Psoas muscle (tissue), 8 donors: ENCODE measurements around the gene COL18A1. TPM values are rescaled to one million over a fixed set of nuclear protein-coding genes. Genes with fewer than 3 reads are reported as not detected.

Source experiments
- ATAC-seq, 4 donors: fragments of 200-7000 bp; cut with Tn5 transposase; one replicate each; pipeline ENCODE4 v1.9.1; 2020; ENCODE audit warnings: moderate library complexity in 3 of 4, mild to moderate bottlenecking in 2 of 4
- DNase-seq, 2 donors: peaks; one replicate each; pipeline ENCODE4 v3.0.0-alpha.2; 2020
- H3K27ac ChIP-seq: fragments of 200-600 bp; one replicate; pipeline ENCODE4 v1.8.0; 2022
- H3K27me3 ChIP-seq, 3 donors: fragments of 200-600 bp in 1 of 3; one replicate each; pipeline versions ENCODE4 v1.6.1 to v1.8.0; 2013 to 2022; ENCODE audit warnings: low read length in 2 of 3, mild to moderate bottlenecking in 2 of 3, moderate library complexity in 1 of 3; ENCODE audit not compliant: insufficient read depth in 3 of 3
- H3K36me3 ChIP-seq, 2 donors: fragments of 200-600 bp in 1 of 2; one replicate each; pipeline versions ENCODE4 v1.6.1 to v1.8.0; 2013 to 2022; ENCODE audit warnings: low read depth in 1 of 2, mild to moderate bottlenecking in 1 of 2, moderate library complexity in 1 of 2; ENCODE audit not compliant: insufficient read depth in 1 of 2
- H3K4me1 ChIP-seq: fragments of 200-600 bp; one replicate; pipeline ENCODE4 v1.8.0; 2022
- H3K4me3 ChIP-seq: fragments of 200-600 bp; one replicate; pipeline ENCODE4 v1.8.0; 2022; ENCODE audit warnings: mild to moderate bottlenecking
- H3K9me3 ChIP-seq: fragments of 200-600 bp; one replicate; pipeline ENCODE4 v1.8.0; 2022
- WGBS, 3 donors: extraction: QIAGEN DNeasy Blood & Tissue Kit; methylation state at CpG; one replicate each; pipeline versions ENCODE4 v1.1.6 to v1.1.7; 2013; 5-methylcytosine and 5-hydroxymethylcytosine counted together
- intact Hi-C, 2 donors: fragments of 100-400 bp; cut with DNase I; formaldehyde crosslinking; loops; one replicate each; pipeline versions ENCODE4 v1.11.0 to v1.14.2; 2022
- polyA plus RNA-seq, 3 donors: library from polyadenylated mRNA; stranded (reverse); fragments of 200-250 nt; gene quantifications; one replicate each; pipeline ENCODE4 v1.2.3, GENCODE V29; 2013
- total RNA-seq, 4 donors: library from RNA; stranded (reverse); fragmentation: NEBNext Ultra II Directional in 2 of 4; extraction: Animal tissue kit (Norgen Biotek cat#: 25700) in 2 of 4; gene quantifications; one replicate each; pipeline versions ENCODE4 v1.2.1 to v1.2.4, GENCODE V29; 2021 to 2023
- TF ChIP-seq, protein P1 (sequence below): fragments of 200-600 bp; IDR thresholded peaks from one replicate; pipeline ENCODE4 v1.8.0; 2022; ENCODE audit warnings: antibody characterized with exemption
- donor health status: healthy with polysubstance abuse.
- donor health status: DM: no; HTN: no; CAD: no; lungs with moderate emphysema.
- donor health status: Bipolar disorder and iron deficiency.
- donor health status: healthy.
- donor health status: DM: yes; HTN: yes; CAD: no.
- donor health status: DM: no; HTN: no; CAD: no.
- donor health status: DM: no; HTN: no; CAD: no.
- donor health status: DM: yes; HTN: yes; CAD: no.

Gene COL18A1
- total and polyA plus RNA-seq, 7 donors, result 4.8 to 25.3 (median 12.1) TPM

DNA sequence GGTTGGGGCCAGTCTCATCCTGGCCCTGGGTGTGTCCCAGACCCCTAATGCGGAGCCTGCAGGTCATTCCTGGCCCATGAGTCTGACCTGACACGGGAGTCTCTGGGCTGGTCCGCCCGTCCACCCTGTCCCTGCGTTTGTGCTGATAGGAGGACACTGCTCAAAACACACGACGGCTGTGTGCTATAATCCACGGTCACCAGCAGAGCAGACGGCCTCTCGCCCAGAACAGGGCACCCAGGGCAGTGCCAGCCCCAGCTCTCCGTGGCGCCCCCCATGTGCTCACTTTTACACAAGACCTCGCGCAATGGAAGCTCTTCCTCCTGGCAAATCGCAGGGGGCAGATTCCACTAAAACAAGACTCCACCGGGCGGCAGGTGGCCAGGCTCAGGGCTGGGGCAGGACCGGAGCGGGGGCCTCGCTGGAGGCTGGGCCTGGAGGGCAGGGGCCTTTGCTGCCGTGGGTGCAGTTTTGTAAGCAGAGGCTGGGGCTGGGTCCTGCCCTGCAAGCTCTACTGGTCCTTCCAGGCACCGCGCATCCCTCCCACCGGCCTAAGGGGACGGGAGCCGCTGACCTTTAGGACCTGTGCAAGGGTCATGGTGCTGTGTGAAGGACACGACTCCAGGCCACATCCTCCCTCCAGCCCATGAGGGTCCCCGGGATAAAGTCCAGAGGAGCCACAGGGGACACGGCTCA, 147.9 kb downstream of the COL18A1 start:
- Histone ChIP-seq H3K27me3 (peaks cover 0 to 21% (median 9%) of the 10 kb centered on the region in 3 donors), H3K4me1 (peaks cover 4% of the 10 kb centered on the region), H3K27ac (no peak overlapping the region), H3K9me3 (no peaks in the 10 kb centered on the region), H3K4me3 (no peak overlapping the region), H3K36me3 (no peaks in the 10 kb centered on the region)
- TF ChIP-seq, protein P1, sequence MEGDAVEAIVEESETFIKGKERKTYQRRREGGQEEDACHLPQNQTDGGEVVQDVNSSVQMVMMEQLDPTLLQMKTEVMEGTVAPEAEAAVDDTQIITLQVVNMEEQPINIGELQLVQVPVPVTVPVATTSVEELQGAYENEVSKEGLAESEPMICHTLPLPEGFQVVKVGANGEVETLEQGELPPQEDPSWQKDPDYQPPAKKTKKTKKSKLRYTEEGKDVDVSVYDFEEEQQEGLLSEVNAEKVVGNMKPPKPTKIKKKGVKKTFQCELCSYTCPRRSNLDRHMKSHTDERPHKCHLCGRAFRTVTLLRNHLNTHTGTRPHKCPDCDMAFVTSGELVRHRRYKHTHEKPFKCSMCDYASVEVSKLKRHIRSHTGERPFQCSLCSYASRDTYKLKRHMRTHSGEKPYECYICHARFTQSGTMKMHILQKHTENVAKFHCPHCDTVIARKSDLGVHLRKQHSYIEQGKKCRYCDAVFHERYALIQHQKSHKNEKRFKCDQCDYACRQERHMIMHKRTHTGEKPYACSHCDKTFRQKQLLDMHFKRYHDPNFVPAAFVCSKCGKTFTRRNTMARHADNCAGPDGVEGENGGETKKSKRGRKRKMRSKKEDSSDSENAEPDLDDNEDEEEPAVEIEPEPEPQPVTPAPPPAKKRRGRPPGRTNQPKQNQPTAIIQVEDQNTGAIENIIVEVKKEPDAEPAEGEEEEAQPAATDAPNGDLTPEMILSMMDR, result no peak
- DNase-seq, result peak in 1 of 2 donors; percentile 29
- intact Hi-C loops, result no loop called here
- no peak for ATAC-seq
- WGBS, 3 donors, result 75 to 84% (median 79%) methylated on average over 27 to 29 of the region's 29 CpGs

DNA sequence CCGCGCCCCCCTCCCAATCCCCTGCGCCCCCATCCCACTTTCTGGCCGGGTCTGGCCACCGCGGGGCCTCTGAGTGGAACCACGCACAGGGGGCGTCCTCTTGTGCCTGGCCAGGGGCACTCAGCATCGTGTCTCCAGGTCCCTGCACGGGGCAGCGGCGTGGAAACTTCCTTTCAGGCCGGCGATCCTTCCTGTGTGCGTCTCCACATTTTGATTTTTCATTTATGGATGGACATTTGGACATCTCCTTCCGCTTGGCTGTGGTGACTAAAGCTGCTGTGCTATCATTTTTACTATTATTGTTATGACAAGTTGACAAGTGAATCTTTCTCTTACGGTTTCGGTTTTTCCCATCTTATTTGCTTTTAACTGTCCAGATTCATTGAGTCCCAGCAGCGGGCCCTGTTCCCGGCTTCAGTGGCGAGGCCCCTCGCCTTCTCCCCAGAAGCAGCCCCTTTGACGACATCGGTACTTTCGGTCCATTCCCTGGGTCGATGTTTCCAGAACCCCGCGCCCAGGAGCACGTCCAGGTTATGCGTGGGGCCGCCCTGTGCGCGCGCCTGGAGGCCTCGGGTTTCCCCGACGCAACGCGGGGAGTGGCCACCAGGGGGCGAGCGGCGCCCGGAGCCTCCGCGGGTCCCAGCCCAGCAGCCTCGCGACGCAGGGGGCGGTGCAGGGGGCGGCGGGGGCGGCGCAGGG, 149.7 kb downstream of the COL18A1 start:
- TF ChIP-seq, protein P1, result peak; percentile 78
- no peak overlapping the region for H3K27ac ChIP-seq
- no peaks in the 10 kb centered on the region for H3K9me3 ChIP-seq
- peaks cover 0 to 24% (median 9%) of the 10 kb centered on the region in 3 donors for H3K27me3 ChIP-seq
- intact Hi-C loops, result loop anchor here (1.0 to 5.0 kb wide), 3 partner anchors 266 to 368 kb away; no protein-coding TSS in a partner anchor
- DNase-seq, result peak; percentile 81 to 91
- peaks cover 4% of the 10 kb centered on the region for H3K4me1 ChIP-seq
- peak; percentile 66 to 82 (median 76) for ATAC-seq
- no peaks in the 10 kb centered on the region for H3K36me3 ChIP-seq
- H3K4me3 ChIP-seq, result peak overlapping the region; percentile 67
- WGBS, 3 donors, result 0 to 2% (median 1%) methylated on average over 44 to 51 of the region's 53 CpGs

DNA sequence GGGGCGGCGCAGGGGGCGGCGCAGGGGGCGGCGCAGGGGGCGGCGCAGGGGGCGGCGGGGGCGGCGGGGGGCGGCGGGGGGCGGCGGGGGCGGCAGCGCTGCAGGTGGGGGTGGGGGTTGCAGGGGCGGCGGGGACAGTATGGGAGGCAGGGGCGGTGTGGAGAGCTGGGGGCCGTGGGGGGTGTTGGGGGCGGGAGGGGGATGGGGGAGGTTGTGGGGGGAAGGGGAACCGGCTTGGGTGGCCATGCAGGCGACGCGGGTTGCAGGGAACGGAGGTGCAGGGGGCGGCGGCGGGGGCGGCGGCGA, 150.2 kb downstream of the COL18A1 start:
- WGBS, 3 donors, result 0% methylated on average over 5 to 17 of the region's 34 CpGs; no CpG with 5 or more reads in 1 of the 3 donors
- intact Hi-C loops, result loop anchor here (1.0 to 5.0 kb wide), 3 partner anchors 265 to 367 kb away; no protein-coding TSS in a partner anchor
- Histone ChIP-seq H3K4me1 (peaks cover 4% of the 10 kb centered on the region), H3K9me3 (no peaks in the 10 kb centered on the region), H3K27ac (no peak overlapping the region), H3K36me3 (no peaks in the 10 kb centered on the region), H3K4me3 (peak overlapping the region; percentile 67), H3K27me3 (peaks cover 0 to 24% (median 7%) of the 10 kb centered on the region in 3 donors)
- ATAC-seq (no peak), DNase-seq (no peak)
- TF ChIP-seq, protein P1, result no peak

DNA sequence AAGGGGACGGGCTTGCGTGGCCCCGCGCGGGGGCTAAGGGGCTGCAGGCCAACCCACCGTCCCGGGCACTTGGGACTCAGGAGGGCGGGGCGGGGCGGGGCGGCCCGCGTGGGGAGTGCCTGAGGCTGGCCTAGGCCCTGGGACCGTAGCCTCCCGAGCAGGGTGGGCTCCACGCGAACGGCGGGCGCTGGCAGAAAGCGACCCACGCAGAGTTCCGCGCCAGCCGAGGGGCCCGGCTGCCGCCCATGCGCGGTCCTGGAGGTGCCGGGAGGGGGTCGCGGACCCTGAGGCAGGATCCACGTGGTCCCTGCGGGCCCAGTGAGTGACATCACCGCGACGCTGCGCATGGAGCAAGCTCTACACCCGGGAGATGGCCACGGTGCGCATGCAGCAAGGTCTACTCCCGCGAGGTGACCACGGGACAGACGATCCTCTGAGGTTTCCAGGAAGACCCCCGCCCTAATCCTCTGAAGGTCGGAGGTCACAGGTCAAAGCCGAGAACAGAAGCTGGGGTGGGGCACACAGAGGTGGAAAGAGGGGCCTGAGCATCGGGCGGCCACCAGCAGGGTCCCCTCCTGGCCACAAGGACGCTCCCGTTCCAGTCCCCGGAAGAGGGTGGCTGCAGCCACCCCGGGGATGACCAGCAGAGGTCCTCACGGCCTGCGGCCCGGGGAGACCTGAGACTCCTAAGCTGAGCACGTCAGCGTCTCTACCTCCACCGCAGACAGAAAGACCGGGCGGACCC, 150.8 kb downstream of the COL18A1 start:
- H3K4me3 ChIP-seq, result peak overlapping the region; percentile 67
- ATAC-seq, result peak; percentile 85 to 95 (median 91)
- H3K27ac ChIP-seq, result peak overlapping the region; percentile 66
- no peaks in the 10 kb centered on the region for H3K9me3 ChIP-seq
- WGBS, 3 donors, result 1 to 17% (median 1%) methylated on average over 34 to 62 of the region's 62 CpGs
- H3K36me3 ChIP-seq, result no peaks in the 10 kb centered on the region
- H3K4me1 ChIP-seq, result peaks cover 4% of the 10 kb centered on the region
- H3K27me3 ChIP-seq, result peaks cover 0 to 24% (median 8%) of the 10 kb centered on the region in 3 donors
- intact Hi-C loops, result loop anchor here (1.0 to 5.0 kb wide), 4 partner anchors 41 to 367 kb away; no protein-coding TSS in a partner anchor
- TF ChIP-seq, protein P1, result peak; percentile 71
- DNase-seq, result peak; percentile 64 to 87
